Lower lobe of right lung (tissue), 2 donors: ENCODE data around the gene CNNM4. TPM values are rescaled to one million over a fixed set of nuclear protein-coding genes. Genes with fewer than 3 reads are reported as not detected.

Source experiments
- ATAC-seq, 2 donors: fragments of 200-7000 bp; cut with Tn5 transposase; one replicate each; pipeline ENCODE4 v1.9.1; 2020 to 2022; ENCODE audit warnings: mild to moderate bottlenecking in 2 of 2, moderate library complexity in 2 of 2
- DNase-seq: peaks from one replicate; pipeline ENCODE4 v3.0.0-alpha.2; 2020
- H3K27ac ChIP-seq: fragments of 200-600 bp; one replicate; pipeline ENCODE4 v1.8.0; 2022
- H3K27me3 ChIP-seq: fragments of 200-600 bp; one replicate; pipeline ENCODE4 v1.8.0; 2022; ENCODE audit warnings: low read depth
- H3K36me3 ChIP-seq: fragments of 200-600 bp; one replicate; pipeline ENCODE4 v1.8.0; 2022; ENCODE audit warnings: mild to moderate bottlenecking
- H3K4me1 ChIP-seq: fragments of 200-600 bp; one replicate; pipeline ENCODE4 v1.8.0; 2022
- H3K4me3 ChIP-seq: fragments of 200-600 bp; one replicate; pipeline ENCODE4 v1.8.0; 2022; ENCODE audit warnings: mild to moderate bottlenecking
- H3K9me3 ChIP-seq: fragments of 200-600 bp; one replicate; pipeline ENCODE4 v1.8.0; 2022
- intact Hi-C: fragments of 100-400 bp; cut with DNase I; formaldehyde crosslinking; loops from one replicate; pipeline ENCODE4 v1.11.0; 2022
- total RNA-seq: library from RNA; stranded (reverse); fragmentation: NEBNext Ultra II Directional; extraction: Animal tissue kit (Norgen Biotek cat#: 25700); gene quantifications from one replicate; pipeline ENCODE4 v1.2.1, GENCODE V29; 2021
- TF ChIP-seq, protein P1 (sequence below): fragments of 200-600 bp; IDR thresholded peaks from one replicate; pipeline ENCODE4 v1.8.0; 2022; ENCODE audit warnings: antibody characterized with exemption, mild to moderate bottlenecking
- donor health status: DM: no; HTN: yes; CAD: no; lungs with severe emphysema.

Gene CNNM4
- total RNA-seq, 1 donor from 2014 or later, result 15.7 TPM

DNA sequence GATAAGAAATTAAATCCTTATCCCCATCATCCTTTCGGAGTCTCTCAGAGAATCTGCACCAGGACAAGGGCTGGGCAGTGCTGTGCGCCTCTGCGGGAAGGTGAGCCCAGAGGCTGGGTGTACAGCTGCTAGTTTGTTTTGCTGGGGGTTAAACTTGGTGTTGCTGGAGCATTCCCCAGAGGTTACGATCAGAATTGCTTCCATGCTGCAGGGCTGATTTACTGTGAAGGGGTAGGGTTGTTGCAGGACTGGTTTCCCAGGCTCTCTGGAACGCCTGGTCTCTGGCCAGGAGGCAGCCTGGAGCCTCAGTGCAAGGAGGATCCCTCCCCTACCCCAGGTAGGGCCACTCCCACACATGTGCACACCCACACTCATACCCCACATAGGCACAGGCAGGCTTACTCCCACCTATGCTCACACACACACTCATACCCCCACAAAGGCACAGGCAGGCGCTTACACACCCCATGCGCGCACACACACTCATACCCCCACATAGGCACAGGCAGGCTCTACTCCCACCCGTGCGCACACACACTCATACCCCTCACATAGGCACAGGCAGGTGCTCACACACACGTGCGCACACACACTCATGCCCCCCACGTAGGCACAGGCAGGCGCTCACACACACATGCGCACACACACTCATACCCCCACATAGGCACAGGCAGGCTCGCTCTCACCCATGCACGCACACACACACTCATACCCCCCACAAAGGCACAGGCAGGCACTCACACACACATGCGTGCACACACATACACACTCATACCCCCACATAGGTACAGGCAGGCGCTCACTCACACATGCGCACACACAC is 11.3 kb downstream of the CNNM4 start:
- no peaks in the 10 kb centered on the region for H3K27me3 ChIP-seq
- no peaks in the 10 kb centered on the region for H3K9me3 ChIP-seq
- no peaks in the 10 kb centered on the region for H3K36me3 ChIP-seq
- intact Hi-C loops, result no loop called here
- no peak overlapping the region for H3K4me3 ChIP-seq
- ATAC-seq (peak; percentile 86 to 87), DNase-seq (peak; percentile 73)
- peaks cover 26% of the 10 kb centered on the region for H3K4me1 ChIP-seq
- TF ChIP-seq, protein P1, sequence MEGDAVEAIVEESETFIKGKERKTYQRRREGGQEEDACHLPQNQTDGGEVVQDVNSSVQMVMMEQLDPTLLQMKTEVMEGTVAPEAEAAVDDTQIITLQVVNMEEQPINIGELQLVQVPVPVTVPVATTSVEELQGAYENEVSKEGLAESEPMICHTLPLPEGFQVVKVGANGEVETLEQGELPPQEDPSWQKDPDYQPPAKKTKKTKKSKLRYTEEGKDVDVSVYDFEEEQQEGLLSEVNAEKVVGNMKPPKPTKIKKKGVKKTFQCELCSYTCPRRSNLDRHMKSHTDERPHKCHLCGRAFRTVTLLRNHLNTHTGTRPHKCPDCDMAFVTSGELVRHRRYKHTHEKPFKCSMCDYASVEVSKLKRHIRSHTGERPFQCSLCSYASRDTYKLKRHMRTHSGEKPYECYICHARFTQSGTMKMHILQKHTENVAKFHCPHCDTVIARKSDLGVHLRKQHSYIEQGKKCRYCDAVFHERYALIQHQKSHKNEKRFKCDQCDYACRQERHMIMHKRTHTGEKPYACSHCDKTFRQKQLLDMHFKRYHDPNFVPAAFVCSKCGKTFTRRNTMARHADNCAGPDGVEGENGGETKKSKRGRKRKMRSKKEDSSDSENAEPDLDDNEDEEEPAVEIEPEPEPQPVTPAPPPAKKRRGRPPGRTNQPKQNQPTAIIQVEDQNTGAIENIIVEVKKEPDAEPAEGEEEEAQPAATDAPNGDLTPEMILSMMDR, result no peak
- no peak overlapping the region for H3K27ac ChIP-seq

DNA sequence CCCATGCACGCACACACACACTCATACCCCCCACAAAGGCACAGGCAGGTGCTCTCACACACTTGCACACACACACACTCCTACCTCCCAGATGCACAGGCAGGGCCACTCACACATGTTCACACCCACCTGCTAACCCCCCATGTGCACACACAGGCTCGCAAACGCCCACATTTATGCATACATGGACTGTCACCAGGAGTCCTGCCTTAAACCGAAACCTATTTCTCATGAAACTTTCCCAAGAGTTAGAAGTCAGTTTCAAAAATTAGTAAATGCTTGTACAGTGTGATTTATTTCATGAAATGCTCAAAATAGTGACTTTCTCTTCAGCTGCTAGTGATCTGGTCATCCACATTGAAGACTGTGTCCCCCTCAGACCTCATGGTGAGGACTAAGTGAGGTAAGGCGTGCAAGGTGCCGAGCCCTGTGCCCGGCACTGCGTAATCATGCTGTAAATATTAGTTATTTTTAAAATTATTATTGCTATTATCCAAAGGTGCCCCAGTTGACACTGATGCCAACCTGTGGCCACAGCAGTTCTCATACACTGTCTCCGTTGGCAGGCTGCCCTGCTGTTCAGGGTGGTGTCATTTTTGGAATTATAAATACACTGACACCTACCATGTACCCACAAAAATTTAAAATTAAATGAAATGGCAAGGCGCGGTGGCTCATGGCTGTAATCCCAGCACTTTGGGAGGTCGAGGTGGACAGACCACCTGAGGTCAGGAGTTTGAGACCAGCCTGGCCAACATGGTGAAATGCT is 12.4 kb downstream of the CNNM4 start:
- ATAC-seq (no peak), DNase-seq (no peak)
- no peaks in the 10 kb centered on the region for H3K9me3 ChIP-seq
- H3K27me3 ChIP-seq, result no peaks in the 10 kb centered on the region
- peaks cover 26% of the 10 kb centered on the region for H3K4me1 ChIP-seq
- no peak overlapping the region for H3K27ac ChIP-seq
- H3K36me3 ChIP-seq, result no peaks in the 10 kb centered on the region
- TF ChIP-seq, protein P1, result no peak
- no peak overlapping the region for H3K4me3 ChIP-seq
- intact Hi-C loops, result no loop called here

DNA sequence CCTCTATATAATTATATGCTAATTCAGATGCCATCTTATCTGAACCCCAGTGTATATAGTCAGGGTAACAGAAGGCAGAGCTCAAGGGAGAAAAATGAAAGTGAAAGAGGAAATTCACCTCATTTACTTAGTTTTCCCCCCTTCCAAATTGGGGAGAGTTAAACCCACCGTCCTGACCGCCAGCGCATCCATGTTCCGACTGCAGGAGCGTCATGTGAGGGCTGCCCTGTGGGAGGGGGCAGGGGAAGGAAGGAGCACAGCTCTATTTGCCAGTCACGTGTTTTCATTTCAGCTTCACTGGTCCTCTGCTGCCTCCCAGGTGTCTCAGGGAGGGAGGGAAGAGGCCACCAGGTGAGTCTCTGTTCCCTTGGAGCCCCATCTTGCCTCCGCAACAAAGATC is 13.2 kb downstream of the CNNM4 start:
- peak; percentile 25 to 52 for ATAC-seq
- no peaks in the 10 kb centered on the region for H3K27me3 ChIP-seq
- no peaks in the 10 kb centered on the region for H3K36me3 ChIP-seq
- peaks cover 26% of the 10 kb centered on the region for H3K4me1 ChIP-seq
- DNase-seq, result peak; percentile 54
- H3K27ac ChIP-seq, result peak overlapping the region; percentile 60
- no peaks in the 10 kb centered on the region for H3K9me3 ChIP-seq
- intact Hi-C loops, result no loop called here
- TF ChIP-seq, protein P1, result no peak
- H3K4me3 ChIP-seq, result peak overlapping the region; percentile 47

- intact Hi-C loops, result no loop called here
- Histone ChIP-seq H3K27me3 (no peaks in the 10 kb centered on the region), H3K36me3 (no peaks in the 10 kb centered on the region), H3K27ac (no peak overlapping the region), H3K4me3 (no peak overlapping the region), H3K4me1 (peaks cover 19% of the 10 kb centered on the region), H3K9me3 (no peaks in the 10 kb centered on the region)
- no peak for ATAC-seq
- TF ChIP-seq, protein P1, result no peak
- DNase-seq, result no peak
These were observed 14.5 kb downstream of the CNNM4 start for GRCh38 chr2:96775160-96775559.

DNA sequence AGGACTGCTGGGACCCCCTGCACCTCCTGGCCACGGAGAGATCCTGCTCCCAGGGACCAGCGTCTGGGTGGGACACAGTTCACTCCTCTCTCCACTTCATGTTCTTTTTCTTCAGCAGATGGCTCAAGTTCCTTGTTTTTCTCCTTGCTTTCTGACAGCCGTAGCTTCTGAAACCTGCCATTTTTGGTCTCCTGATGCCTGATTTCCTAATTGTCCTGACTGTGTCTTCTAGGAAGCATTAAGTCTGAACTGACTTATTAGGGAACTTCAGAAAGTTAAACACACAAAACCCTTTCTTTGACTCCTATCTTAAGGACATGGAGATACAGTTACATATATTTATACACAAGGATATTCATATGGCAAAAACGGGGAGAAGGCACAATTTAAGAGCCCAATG is 22.7 kb downstream of the CNNM4 start:
- intact Hi-C loops, result no loop called here
- no peak for DNase-seq
- ATAC-seq, result no peak
- Histone ChIP-seq H3K4me3 (no peak overlapping the region), H3K9me3 (no peaks in the 10 kb centered on the region), H3K27me3 (no peaks in the 10 kb centered on the region), H3K4me1 (peaks cover 16% of the 10 kb centered on the region), H3K36me3 (no peaks in the 10 kb centered on the region), H3K27ac (no peak overlapping the region)
- TF ChIP-seq, protein P1, result no peak
